Fibroblast of skin of back (primary cell): ENCODE data around the gene SLC25A4.

Experiments used
- DNase-seq: peaks from one replicate; pipeline ENCODE4 v3.0.0-alpha.2; 2013

SLC25A4 gene

DNA sequence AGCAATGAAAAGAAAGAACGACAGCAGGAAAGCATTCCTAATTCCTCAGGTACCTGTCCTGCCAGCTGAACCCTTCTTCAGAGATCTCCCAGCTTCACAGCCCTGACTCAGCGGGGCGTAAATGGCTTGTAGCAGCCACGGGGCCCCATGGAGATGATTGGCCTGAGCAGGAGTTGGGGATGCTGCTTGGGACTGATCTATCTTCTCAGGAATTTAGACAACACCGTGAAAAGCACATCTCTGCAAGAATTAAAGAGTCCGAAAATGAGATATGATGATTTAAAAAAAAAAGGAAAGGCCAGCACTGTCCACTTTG lies 22.5 kb upstream of the SLC25A4 start:
- DNase-seq: no peak

DNA sequence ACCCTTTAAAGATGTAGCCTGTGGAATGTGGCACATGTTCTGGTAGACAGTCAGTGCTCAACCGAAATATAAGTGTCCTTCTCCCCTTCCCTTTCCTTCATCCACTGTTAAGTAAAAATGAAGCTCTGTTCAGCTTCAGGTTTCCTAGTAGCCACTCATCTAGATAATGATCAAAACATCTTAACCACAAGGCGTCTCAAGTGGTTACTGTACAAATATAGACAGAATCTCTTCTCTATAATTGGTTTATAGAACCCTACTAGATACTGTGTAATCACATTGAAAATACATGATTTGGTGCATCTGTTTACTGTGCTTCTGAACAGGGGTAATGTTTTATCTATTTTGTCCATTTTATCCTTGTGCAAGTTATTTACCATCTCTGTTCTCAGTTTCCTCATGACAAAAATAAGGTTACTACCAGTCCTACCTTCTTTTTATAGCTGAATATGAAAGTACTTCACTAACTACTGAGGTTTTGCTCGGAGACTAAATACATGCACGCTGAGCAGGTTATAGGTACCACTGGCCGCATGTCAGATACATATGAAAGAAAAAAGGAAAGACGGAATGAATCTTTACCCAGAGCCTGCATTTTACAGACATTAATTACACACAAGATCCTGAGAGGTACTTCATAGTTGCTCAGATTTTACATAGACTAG lies 20.3 kb upstream of the SLC25A4 start:
- no peak for DNase-seq

DNA sequence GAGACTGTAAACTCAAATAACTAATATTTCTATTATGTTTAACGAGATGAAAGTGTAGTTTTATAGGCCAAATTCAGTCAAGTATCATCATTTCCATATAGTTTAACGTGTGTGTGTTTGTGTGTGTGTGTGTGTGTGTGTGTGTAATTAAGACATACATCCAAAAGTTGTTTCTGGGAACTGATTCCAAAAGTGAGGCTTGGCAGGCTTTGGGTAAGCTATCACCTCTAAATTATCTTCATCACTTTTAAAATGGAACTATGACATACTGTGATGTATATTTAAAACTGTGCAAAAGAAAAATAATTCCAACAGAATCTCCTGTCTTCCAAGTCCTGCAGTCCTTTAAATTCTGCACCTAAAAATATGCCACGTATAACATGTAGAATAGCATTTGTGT lies 19.1 kb upstream of the SLC25A4 start:
- no peak for DNase-seq

GRCh38 chr4:185127021-185127925 lies 15.8 kb upstream of the SLC25A4 start:
- peak; percentile 11 for DNase-seq

- no peak for DNase-seq
Measured at GRCh38 chr4:185128272-185129119, 14.6 kb upstream of the SLC25A4 start.

GRCh38 chr4:185134307-185134869 lies 8.7 kb upstream of the SLC25A4 start:
- peak; percentile 48 for DNase-seq

DNA sequence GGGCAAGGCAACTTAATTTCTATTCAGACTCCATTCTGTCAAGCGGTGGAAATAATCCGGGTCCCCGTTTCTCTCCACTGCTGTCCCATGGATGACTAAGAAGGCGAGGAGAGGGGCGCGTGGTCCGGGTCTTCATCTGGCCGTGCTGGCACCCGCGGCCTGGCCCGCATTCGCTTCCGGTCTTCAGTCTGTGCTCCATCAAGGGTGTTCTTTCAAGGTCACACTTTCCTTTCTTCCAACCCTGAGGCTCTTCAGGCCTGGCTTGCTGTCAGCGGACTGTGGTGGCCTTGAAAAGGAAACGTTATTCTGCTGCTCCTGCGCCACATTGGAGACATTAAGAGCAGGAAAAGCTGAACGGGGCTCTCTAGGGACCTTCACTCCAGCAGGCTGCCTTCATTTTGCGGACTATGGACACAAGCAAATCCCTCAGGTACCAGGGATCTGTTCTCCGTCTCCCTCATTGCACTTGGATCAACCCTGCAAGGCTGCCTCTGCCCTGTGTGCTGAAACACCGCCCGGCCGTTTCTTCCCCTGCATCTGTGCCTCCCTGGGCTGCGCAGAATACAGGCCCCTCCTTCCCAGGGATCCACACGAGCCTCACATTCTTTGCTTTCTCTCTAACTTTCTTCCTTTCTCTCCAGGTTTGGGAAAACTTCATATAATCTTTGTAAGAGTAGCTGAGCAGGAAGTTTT lies 5.7 kb upstream of the SLC25A4 start:
- no peak for DNase-seq

- DNase-seq: no peak
Measured at GRCh38 chr4:185138161-185138560, 4.9 kb upstream of the SLC25A4 start.

GRCh38 chr4:185139736-185140135 lies 3.3 kb upstream of the SLC25A4 start:
- no peak for DNase-seq

GRCh38 chr4:185141777-185142176 lies 1.3 kb upstream of the SLC25A4 start:
- no peak for DNase-seq

DNA sequence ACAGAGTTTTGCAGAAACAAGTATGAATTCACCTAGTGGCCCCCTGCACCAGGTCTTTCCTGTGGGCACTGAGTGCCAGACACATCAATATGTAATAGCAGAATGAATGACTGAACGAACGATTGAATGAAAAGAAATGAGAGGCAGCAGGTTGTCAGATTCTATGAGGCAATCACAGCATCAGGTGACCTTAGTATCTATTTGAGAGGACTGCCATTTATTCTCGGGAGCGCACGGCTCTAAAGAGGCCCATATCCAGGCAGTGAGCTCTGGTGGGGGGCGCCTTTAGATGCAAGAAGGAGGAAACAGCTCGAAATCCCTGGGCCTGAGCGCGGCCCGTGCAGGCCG lies 528 bp upstream of the SLC25A4 start:
- no peak for DNase-seq

DNA sequence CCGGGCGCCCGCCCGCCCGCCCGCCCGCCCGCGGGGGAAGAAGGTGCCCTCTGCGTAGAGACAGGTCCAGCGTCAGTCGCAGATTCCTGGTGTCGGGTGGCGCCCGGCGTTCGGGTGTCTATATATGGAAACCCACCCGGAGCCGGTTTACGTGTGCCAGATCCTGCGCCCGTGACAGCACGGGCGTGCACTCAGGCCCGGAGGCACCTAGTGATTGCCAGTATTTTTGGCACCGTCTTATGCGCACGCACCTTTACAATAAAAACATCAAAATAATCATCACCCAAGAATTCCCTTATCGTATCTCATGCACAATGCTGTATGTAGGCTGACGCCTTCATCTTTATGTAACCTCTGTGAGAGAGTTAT lies 519 bp downstream of the SLC25A4 start:
- peak; percentile 47 for DNase-seq

- no peak for DNase-seq
Measured at GRCh38 chr4:185144601-185145240, 1.7 kb downstream of the SLC25A4 start.

GRCh38 chr4:185145572-185145971 lies 2.5 kb downstream of the SLC25A4 start:
- DNase-seq: no peak

GRCh38 chr4:185149392-185149791 lies 6.3 kb downstream of the SLC25A4 start:
- DNase-seq: no peak

DNA sequence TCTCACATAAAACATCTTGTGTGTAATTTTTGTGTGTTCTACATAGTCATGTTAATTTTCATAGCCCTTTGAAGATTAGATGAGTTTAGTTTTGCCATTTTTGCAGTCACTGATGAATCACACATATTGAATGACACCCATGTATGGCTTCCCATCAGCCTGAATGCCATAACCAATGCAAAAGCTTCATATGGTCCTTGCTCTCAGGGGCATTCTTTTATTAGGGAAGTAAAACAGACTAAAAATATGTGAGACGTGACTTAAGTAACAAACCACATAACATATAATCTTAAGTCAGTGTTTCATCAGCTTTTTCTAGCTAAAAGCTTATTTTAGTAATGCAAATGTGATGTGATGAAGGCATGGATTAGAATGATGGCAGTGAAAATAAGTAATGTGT lies 8.2 kb downstream of the SLC25A4 start:
- peak; percentile 52 for DNase-seq

DNA sequence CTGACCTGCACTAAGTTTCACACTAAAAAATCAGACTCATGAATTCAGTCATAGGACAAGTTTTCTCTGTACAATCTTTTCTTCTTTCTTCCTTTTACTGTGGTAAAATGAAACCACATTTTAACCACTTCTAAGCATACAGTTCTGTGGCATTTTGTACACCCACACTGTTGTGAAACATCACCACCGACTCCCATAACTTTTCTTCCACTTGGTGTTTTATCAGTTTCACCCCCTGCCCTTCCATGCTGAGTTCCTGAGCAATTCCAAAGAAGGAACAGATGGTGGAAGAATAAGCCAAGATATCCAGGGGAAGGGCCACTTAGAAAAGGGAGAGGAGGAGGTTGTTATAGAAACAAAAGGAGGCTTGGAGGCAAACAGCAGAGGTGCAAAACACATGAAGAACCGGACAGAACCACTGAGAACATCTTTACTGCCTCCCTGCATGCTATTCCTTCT lies 22.6 kb downstream of the SLC25A4 start:
- DNase-seq: no peak

- DNase-seq: no peak
Measured at GRCh38 chr4:185167234-185167633, 24.2 kb downstream of the SLC25A4 start.

GRCh38 chr4:185171373-185172071 lies 28.5 kb downstream of the SLC25A4 start:
- DNase-seq: no peak

DNA sequence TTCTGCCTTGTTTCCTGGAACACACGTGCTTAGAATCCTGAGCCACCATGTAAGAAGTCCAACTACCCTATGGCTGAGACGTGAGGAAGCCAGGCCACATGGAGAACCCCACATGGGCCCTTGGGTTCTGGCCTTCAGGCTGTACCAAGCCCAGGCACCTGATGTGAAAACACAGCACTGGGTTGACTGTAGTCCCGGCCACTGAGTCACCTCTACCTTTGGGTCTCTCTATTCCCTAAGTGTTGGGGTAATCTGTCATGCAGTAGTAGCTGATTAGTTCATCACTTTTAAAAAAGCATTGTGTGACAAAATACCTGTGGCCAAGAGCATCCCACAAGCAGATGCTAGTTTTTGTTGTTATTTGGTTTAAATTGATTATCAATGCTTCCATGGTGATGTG lies 36.4 kb downstream of the SLC25A4 start:
- DNase-seq: no peak

- DNase-seq: no peak
Measured at GRCh38 chr4:185182239-185182638, 39.2 kb downstream of the SLC25A4 start.
